Measurements from ENCODE around the gene TSTD1.
"Not testable (repeated sequence)": the region's sequence is repeated elsewhere in the genome, so short reads cannot be mapped to it uniquely, and the experiment has no call there.

TSTD1 gene

GRCh38 chr1:161033751-161034150 is 5.0 kb downstream of the TSTD1 start:
- no peak for DNase-seq

- no peak for DNase-seq
Measured at GRCh38 chr1:161032409-161032808, 6.4 kb downstream of the TSTD1 start.

GRCh38 chr1:161031874-161032273 is 6.9 kb downstream of the TSTD1 start:
- no peak for DNase-seq

- DNase-seq: not testable (repeated sequence)
Measured at GRCh38 chr1:161029466-161029865, 9.3 kb downstream of the TSTD1 start.

- DNase-seq: not testable (repeated sequence)
Measured at GRCh38 chr1:161026954-161027353, 11.8 kb downstream of the TSTD1 start.

GRCh38 chr1:161022432-161022831 is 16.3 kb downstream of the TSTD1 start:
- DNase-seq: not testable (repeated sequence)

GRCh38 chr1:161021970-161022353 is 16.8 kb downstream of the TSTD1 start:
- no peak for DNase-seq

- DNase-seq: peak; percentile 70 to 78
Measured at GRCh38 chr1:161021165-161021969, 17.4 kb downstream of the TSTD1 start.

- DNase-seq: no peak
Measured at GRCh38 chr1:161020509-161021164, 18.1 kb downstream of the TSTD1 start, which contains the start of gene F11R. Gene F11R, minus strand, starts transcription at chr1:161021152. Its CDS starts 79 bp downstream, at chr1:161021073.

- DNase-seq: no peak
Measured at GRCh38 chr1:161019751-161020495, 18.8 kb downstream of the TSTD1 start.

- DNase-seq: not testable (repeated sequence)
Measured at GRCh38 chr1:161019111-161019660, 19.6 kb downstream of the TSTD1 start.

- no peak for DNase-seq
Measured at GRCh38 chr1:161018631-161018930, 20.2 kb downstream of the TSTD1 start.

GRCh38 chr1:161017756-161018630 is 20.8 kb downstream of the TSTD1 start:
- DNase-seq: no peak

- not testable (repeated sequence) for DNase-seq
Measured at GRCh38 chr1:161017181-161017580, 21.6 kb downstream of the TSTD1 start.

- not testable (repeated sequence) for DNase-seq
Measured at GRCh38 chr1:161016683-161017082, 22.1 kb downstream of the TSTD1 start.

- peak; percentile 51 to 53 for DNase-seq
Measured at GRCh38 chr1:161013488-161014230, 25.1 kb downstream of the TSTD1 start.

GRCh38 chr1:161013131-161013487 is 25.7 kb downstream of the TSTD1 start:
- DNase-seq: no peak

GRCh38 chr1:161012420-161012819 is 26.3 kb downstream of the TSTD1 start:
- DNase-seq: no peak

- no peak for DNase-seq
Measured at GRCh38 chr1:161009602-161010211, 29.1 kb downstream of the TSTD1 start.

- DNase-seq: no peak
Measured at GRCh38 chr1:161008869-161009510, 29.8 kb downstream of the TSTD1 start.

GRCh38 chr1:161007369-161007768 is 31.4 kb downstream of the TSTD1 start:
- no peak for DNase-seq
